HepG2 (cell line): ENCODE results near the gene NUDCD3. TPM values are rescaled to one million over a fixed set of nuclear protein-coding genes. Genes with fewer than 3 reads are reported as not detected.

Experiments
- AHR ChIP-seq: IDR thresholded peaks from 2 replicates; pipeline ENCODE4 v1.6.1; 2018; ENCODE audit warnings: missing genetic modification reagents, missing compliant biosample characterization
- KIAA2018 ChIP-seq: sonication (generic); formaldehyde crosslinking; IDR thresholded peaks from 2 replicates; pipeline ENCODE4 v1.5.0; 2020; ENCODE audit warnings: mild to moderate bottlenecking, missing genetic modification reagents, borderline replicate concordance
- MXD3 ChIP-seq: IDR thresholded peaks from 2 replicates; pipeline ENCODE4 v1.6.1; 2016; ENCODE audit warnings: mild to moderate bottlenecking, missing biosample characterization, missing genetic modification reagents
- PCBP1 ChIP-seq: fragments of 200-400 bp; formaldehyde crosslinking; IDR thresholded peaks from 2 replicates; pipeline ENCODE4 v1.6.1; 2017; ENCODE audit warnings: mild to moderate bottlenecking, low read depth, low read length, borderline replicate concordance
- RBM22 ChIP-seq: fragments of 200-400 bp; formaldehyde crosslinking; optimal IDR thresholded peaks from 2 replicates; pipeline ENCODE3; 2017; ENCODE audit warnings: mild to moderate bottlenecking, low read length, moderate library complexity
- REL ChIP-seq: sonication (generic); formaldehyde crosslinking; conservative IDR thresholded peaks from 2 replicates; pipeline ENCODE4 v1.8.0; 2022; ENCODE audit warnings: mild to moderate bottlenecking, missing genetic modification reagents, moderate library complexity
- RFXAP ChIP-seq: sonication (generic); formaldehyde crosslinking; IDR thresholded peaks from 2 replicates; pipeline ENCODE4 v1.4.0; 2020; ENCODE audit warnings: missing genetic modification reagents, borderline replicate concordance
- SP4 ChIP-seq: sonication (generic); formaldehyde crosslinking; IDR thresholded peaks from 2 replicates; pipeline ENCODE4 v1.8.1; 2023; ENCODE audit warnings: mild to moderate bottlenecking, missing genetic modification reagents
- TFAP4 ChIP-seq: sonication (generic); IDR thresholded peaks from 2 replicates; pipeline ENCODE4 v1.6.1; 2016; ENCODE audit warnings: low read depth, borderline replicate concordance
- ZBTB10 ChIP-seq: sonication (generic); formaldehyde crosslinking; IDR thresholded peaks from 2 replicates; pipeline ENCODE4 v1.4.0; 2020; ENCODE audit warnings: missing genetic modification reagents, borderline replicate concordance
- ZNF20 ChIP-seq: sonication (generic); formaldehyde crosslinking; IDR thresholded peaks from 2 replicates; pipeline ENCODE4 v1.4.0; 2020; ENCODE audit warnings: mild to moderate bottlenecking, moderate library complexity, missing genetic modification reagents
- ZNF513 ChIP-seq: sonication (generic); formaldehyde crosslinking; conservative IDR thresholded peaks from 2 replicates; pipeline ENCODE4 v1.5.0; 2020; ENCODE audit warnings: missing genetic modification reagents
- ZNF776 ChIP-seq: sonication (generic); formaldehyde crosslinking; IDR thresholded peaks from 2 replicates; pipeline ENCODE4 v1.4.0; 2020; ENCODE audit warnings: mild to moderate bottlenecking, missing genetic modification reagents
- ZSCAN25 ChIP-seq: sonication (generic); formaldehyde crosslinking; IDR thresholded peaks from 2 replicates; pipeline ENCODE4 v1.8.0; 2022; ENCODE audit warnings: mild to moderate bottlenecking, missing genetic modification reagents
- polyA plus RNA-seq, 8 experiments: library from polyadenylated mRNA; depleted of rRNA in 3 of 8; stranded (reverse) in 7 of 8; unstranded in 1 of 8; fragments of >200 nt; fragmentation: Illumina TruSeq in 4 of 8; extraction: Trizol in 4 of 8; gene quantifications; 2 replicates each; pipeline versions ENCODE4 v1.2.1 to v1.2.3, GENCODE V29; 2011 to 2016; ENCODE audit warnings: low read depth in 4 of 8, missing spikeins in 1 of 8, mixed read lengths in 1 of 8; ENCODE audit not compliant: insufficient read depth in 1 of 8
- total RNA-seq, 5 experiments: library from RNA; depleted of rRNA; stranded (reverse); fragments of >200 nt; fragmentation: Illumina TruSeq; extraction: Trizol; gene quantifications; 2 replicates each; pipeline ENCODE4 v1.2.3, GENCODE V29; 2016; ENCODE audit warnings: low read depth in 1 of 5

The NUDCD3 gene
- total and polyA plus RNA-seq, 2 of the 13 experiments (the other 11 are each of a cell fraction or from before 2014, with no cell fraction given) = 20.8 to 49.9 TPM

GRCh38 chr7:44490351-44491200 lies at the start of gene NUDCD3 (continued):
- TF ChIP-seq KIAA2018 (no peak), ZNF776 (CRISPR knock-in tag) (peak; percentile 84; the same call in 1 of the 2 replicates), ZBTB10 (CRISPR knock-in tag) (no peak), ZNF513 (no peak), PCBP1 (peak; percentile 72; the same call in 1 of the 2 replicates), AHR (CRISPR knock-in tag) (0 out of 2 replicates have a peak, but pooled peaks have one; percentile 63), ZSCAN25 (CRISPR knock-in tag) (peak; percentile 74; the same call in 1 of the 2 replicates), TFAP4 (peak; percentile 16; the same call in 1 of the 2 replicates), RFXAP (no peak), SP4 (CRISPR knock-in tag) (no peak), RBM22 (no peak), MXD3 (CRISPR knock-in tag) (peak; percentile 47; the same call in 1 of the 2 replicates), ZNF20 (no peak), REL (peak; percentile 76; the same call in 1 of the 2 replicates)
